GM19397 (cell line): Measurements from ENCODE around the gene ST6GALNAC3.

ENCODE experiments used
- ATAC-seq: cut with Tn5 transposase; IDR thresholded peaks from one replicate; pipeline ENCODE4 v1.9.1; 2021; ENCODE audit warnings: mild to moderate bottlenecking, moderate library complexity; ENCODE audit not compliant: unreplicated experiment

Gene ST6GALNAC3

GRCh38 chr1:76491737-76492136, 417.2 kb downstream of the ST6GALNAC3 start:
- ATAC-seq: no peak

- no peak for ATAC-seq
These were observed 418.3 kb downstream of the ST6GALNAC3 start for GRCh38 chr1:76492752-76493430.

GRCh38 chr1:76494807-76495206, 420.3 kb downstream of the ST6GALNAC3 start:
- ATAC-seq: peak; percentile 88

GRCh38 chr1:76496871-76497270, 422.3 kb downstream of the ST6GALNAC3 start:
- ATAC-seq: no peak

- ATAC-seq: no peak
These were observed 425.6 kb downstream of the ST6GALNAC3 start for GRCh38 chr1:76500116-76500515.

- no peak for ATAC-seq
These were observed 426.6 kb downstream of the ST6GALNAC3 start for GRCh38 chr1:76501136-76501535.

- ATAC-seq: no peak
These were observed 427.2 kb downstream of the ST6GALNAC3 start for GRCh38 chr1:76501586-76502219.

GRCh38 chr1:76503100-76503499, 428.6 kb downstream of the ST6GALNAC3 start:
- ATAC-seq: no peak

- ATAC-seq: no peak
These were observed 429.2 kb downstream of the ST6GALNAC3 start for GRCh38 chr1:76503736-76504135.

GRCh38 chr1:76507376-76507775, 432.8 kb downstream of the ST6GALNAC3 start:
- no peak for ATAC-seq

GRCh38 chr1:76508871-76509270, 434.3 kb downstream of the ST6GALNAC3 start:
- ATAC-seq: no peak

GRCh38 chr1:76510672-76511557, 436.4 kb downstream of the ST6GALNAC3 start:
- no peak for ATAC-seq

- no peak for ATAC-seq
These were observed 437.1 kb downstream of the ST6GALNAC3 start for GRCh38 chr1:76511558-76512179.

GRCh38 chr1:76530953-76531352, 456.4 kb downstream of the ST6GALNAC3 start:
- no peak for ATAC-seq

- no peak for ATAC-seq
These were observed 467.1 kb downstream of the ST6GALNAC3 start for GRCh38 chr1:76541618-76542017.

- no peak for ATAC-seq
These were observed 467.8 kb downstream of the ST6GALNAC3 start for GRCh38 chr1:76542359-76542758.

GRCh38 chr1:76543495-76543894, 468.9 kb downstream of the ST6GALNAC3 start:
- ATAC-seq: no peak

GRCh38 chr1:76546354-76546933, 471.9 kb downstream of the ST6GALNAC3 start:
- ATAC-seq: no peak

- ATAC-seq: no peak
These were observed 473.4 kb downstream of the ST6GALNAC3 start for GRCh38 chr1:76547916-76548315.

- ATAC-seq: no peak
These were observed 474.1 kb downstream of the ST6GALNAC3 start for GRCh38 chr1:76548513-76549100.
